Astrocyte (in vitro differentiated cells and primary cell): ENCODE results near the gene ASMTL. TPM values are rescaled to one million over a fixed set of nuclear protein-coding genes. Genes with fewer than 3 reads are reported as not detected.

Source experiments
- DNase-seq: peaks from one replicate; pipeline ENCODE4 v3.0.0-alpha.2; 2010; ENCODE audit warnings: low read depth
- FAIRE-seq: peaks from 2 replicates; lab custom pipeline; 2011; peaks lifted over from hg19 to GRCh38; lab: Jason Lieb, UNC
- H2AFZ ChIP-seq: 2 replicates; pipeline ENCODE4 v1.6.0; 2012; ENCODE audit warnings: low read depth, low read length, inconsistent platforms
- H3K27ac ChIP-seq: 2 replicates; pipeline ENCODE4 v1.5.1; 2011; ENCODE audit warnings: low read depth, low read length, inconsistent platforms
- H3K27me3 ChIP-seq: 2 replicates; pipeline ENCODE4 v1.6.0; 2011; ENCODE audit warnings: low read length, inconsistent platforms; ENCODE audit not compliant: insufficient read depth
- H3K36me3 ChIP-seq: 2 replicates; pipeline ENCODE4 v1.5.1; 2011; ENCODE audit warnings: low read length, inconsistent platforms; ENCODE audit not compliant: insufficient read depth
- H3K4me1 ChIP-seq: 2 replicates; pipeline ENCODE4 v1.5.1; 2011; ENCODE audit warnings: low read length, inconsistent platforms; ENCODE audit not compliant: insufficient read depth
- H3K4me2 ChIP-seq: 2 replicates; pipeline ENCODE4 v1.6.0; 2012; ENCODE audit warnings: low read length, inconsistent platforms
- H3K4me3 ChIP-seq: 2 replicates; pipeline ENCODE4 v1.5.1; 2011; ENCODE audit warnings: low read depth, mild to moderate bottlenecking, low read length, inconsistent platforms; ENCODE audit not compliant: insufficient read depth
- H3K79me2 ChIP-seq: 2 replicates; pipeline ENCODE4 v1.6.0; 2012; ENCODE audit warnings: mild to moderate bottlenecking, low read length, inconsistent platforms; ENCODE audit not compliant: insufficient read depth
- H3K9ac ChIP-seq: 2 replicates; pipeline ENCODE4 v1.6.0; 2012; ENCODE audit warnings: mild to moderate bottlenecking, low read length, inconsistent platforms
- H3K9me3 ChIP-seq: 2 replicates; pipeline ENCODE4 v1.5.1; 2012; ENCODE audit warnings: low read depth, mild to moderate bottlenecking, low read length, inconsistent platforms; ENCODE audit not compliant: insufficient read depth
- H4K20me1 ChIP-seq: 2 replicates; pipeline ENCODE4 v1.6.0; 2012; ENCODE audit warnings: low read length, inconsistent platforms; ENCODE audit not compliant: insufficient read depth
- H3K27ac Mint-ChIP-seq: one replicate; pipeline ENCODE4 v1.8.0; 2021; ENCODE audit warnings: mild to moderate bottlenecking, mixed read lengths; ENCODE audit not compliant: unreplicated experiment
- H3K27me3 Mint-ChIP-seq: one replicate; pipeline ENCODE4 v1.8.0; 2021; ENCODE audit warnings: low read depth, mixed read lengths; ENCODE audit not compliant: unreplicated experiment
- H3K36me3 Mint-ChIP-seq: one replicate; pipeline ENCODE4 v1.8.0; 2021; ENCODE audit warnings: low read depth, mixed read lengths; ENCODE audit not compliant: unreplicated experiment
- H3K4me1 Mint-ChIP-seq: one replicate; pipeline ENCODE4 v1.8.0; 2021; ENCODE audit warnings: low read depth, mixed read lengths; ENCODE audit not compliant: unreplicated experiment
- H3K4me3 Mint-ChIP-seq: one replicate; pipeline ENCODE4 v1.8.0; 2021; ENCODE audit warnings: mild to moderate bottlenecking, moderate library complexity, mixed read lengths; ENCODE audit not compliant: unreplicated experiment
- H3K9me3 Mint-ChIP-seq: one replicate; pipeline ENCODE4 v1.8.0; 2021; ENCODE audit warnings: mild to moderate bottlenecking, mixed read lengths; ENCODE audit not compliant: unreplicated experiment
- CTCF ChIP-seq: IDR thresholded peaks from 2 replicates; pipeline ENCODE4 v1.5.1; 2011; ENCODE audit warnings: low read depth, mild to moderate bottlenecking, inconsistent platforms, low read length, moderate library complexity; ENCODE audit not compliant: insufficient read depth
- EZH2 ChIP-seq: IDR thresholded peaks from 2 replicates; pipeline ENCODE4 v1.6.1; 2012; ENCODE audit warnings: mild to moderate bottlenecking, low read length, inconsistent platforms; ENCODE audit not compliant: insufficient read depth
- total RNA-seq: library from RNA; stranded (reverse); gene quantifications from 2 replicates; pipeline ENCODE4 v1.2.1, GENCODE V29; 2021

ASMTL gene
- total RNA-seq, 1 donor from 2014 or later: 22.1 TPM

DNA sequence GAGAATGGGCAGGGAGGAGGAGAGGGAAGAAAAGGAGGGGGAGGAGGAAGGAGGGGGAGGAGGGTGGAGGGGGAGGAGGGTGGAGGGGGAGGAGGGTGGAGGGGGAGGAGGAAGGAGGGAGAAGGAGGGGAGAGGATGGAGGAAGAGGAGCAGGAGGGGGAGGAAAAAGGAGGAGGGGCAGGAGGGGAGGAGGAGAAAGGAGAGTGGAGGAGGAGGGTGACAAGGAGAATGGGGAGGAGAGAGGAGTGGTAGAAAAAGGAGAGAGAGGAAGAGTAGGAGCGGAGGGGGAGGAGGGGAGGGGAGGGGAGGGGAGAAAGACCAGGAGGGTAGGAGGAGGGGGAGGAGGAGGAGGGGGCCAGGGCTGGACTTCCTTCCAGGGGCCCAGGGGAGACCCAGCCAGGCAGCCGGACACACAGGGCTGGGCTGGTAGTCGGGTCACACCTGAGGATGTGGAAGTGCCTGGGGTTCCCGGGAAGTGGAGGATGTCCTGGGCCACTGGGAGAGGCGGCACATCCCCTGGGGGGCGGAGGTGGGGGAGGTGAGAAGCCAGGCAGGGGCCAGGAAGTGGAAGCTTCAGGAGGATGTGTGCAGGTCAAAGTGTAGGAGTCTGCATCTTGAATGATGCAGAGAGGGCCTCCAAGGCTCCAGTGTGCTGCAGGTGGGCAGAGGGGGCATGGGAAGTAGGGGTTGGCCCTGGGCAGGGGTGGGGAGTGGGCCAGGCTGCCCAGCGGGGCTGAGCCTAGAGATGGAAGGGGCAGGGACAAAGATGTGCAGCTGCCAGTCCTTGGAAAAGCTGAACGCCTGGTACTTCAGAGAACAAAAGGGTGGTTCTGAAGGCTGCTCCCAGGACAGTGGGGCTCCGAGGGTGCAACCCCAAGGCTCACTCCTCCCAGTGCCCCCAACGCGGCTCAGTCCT lies 97.3 kb downstream of the ASMTL start:
- Mint-ChIP-seq H3K27me3 (no peaks in the 10 kb centered on the region), H3K9me3 (peaks cover 13% of the 10 kb centered on the region), H3K27ac (no peak overlapping the region), H3K36me3 (peaks cover 21% of the 10 kb centered on the region), H3K4me3 (no peak overlapping the region), H3K4me1 (no peaks in the 10 kb centered on the region)
- no peak for DNase-seq
- Histone ChIP-seq H3K4me2 (no peak overlapping the region), H4K20me1 (no peaks in the 10 kb centered on the region), H3K36me3 (no peaks in the 10 kb centered on the region), H3K4me1 (no peaks in the 10 kb centered on the region), H3K9me3 (peaks cover 3% of the 10 kb centered on the region), H3K9ac (no peak overlapping the region), H3K79me2 (no peaks in the 10 kb centered on the region), H3K27me3 (no peaks in the 10 kb centered on the region), H3K4me3 (no peak overlapping the region), H3K27ac (no peak overlapping the region), H2AFZ (no peak overlapping the region)
- no peak for FAIRE-seq
- TF ChIP-seq CTCF (no peak), EZH2 (no peak)

DNA sequence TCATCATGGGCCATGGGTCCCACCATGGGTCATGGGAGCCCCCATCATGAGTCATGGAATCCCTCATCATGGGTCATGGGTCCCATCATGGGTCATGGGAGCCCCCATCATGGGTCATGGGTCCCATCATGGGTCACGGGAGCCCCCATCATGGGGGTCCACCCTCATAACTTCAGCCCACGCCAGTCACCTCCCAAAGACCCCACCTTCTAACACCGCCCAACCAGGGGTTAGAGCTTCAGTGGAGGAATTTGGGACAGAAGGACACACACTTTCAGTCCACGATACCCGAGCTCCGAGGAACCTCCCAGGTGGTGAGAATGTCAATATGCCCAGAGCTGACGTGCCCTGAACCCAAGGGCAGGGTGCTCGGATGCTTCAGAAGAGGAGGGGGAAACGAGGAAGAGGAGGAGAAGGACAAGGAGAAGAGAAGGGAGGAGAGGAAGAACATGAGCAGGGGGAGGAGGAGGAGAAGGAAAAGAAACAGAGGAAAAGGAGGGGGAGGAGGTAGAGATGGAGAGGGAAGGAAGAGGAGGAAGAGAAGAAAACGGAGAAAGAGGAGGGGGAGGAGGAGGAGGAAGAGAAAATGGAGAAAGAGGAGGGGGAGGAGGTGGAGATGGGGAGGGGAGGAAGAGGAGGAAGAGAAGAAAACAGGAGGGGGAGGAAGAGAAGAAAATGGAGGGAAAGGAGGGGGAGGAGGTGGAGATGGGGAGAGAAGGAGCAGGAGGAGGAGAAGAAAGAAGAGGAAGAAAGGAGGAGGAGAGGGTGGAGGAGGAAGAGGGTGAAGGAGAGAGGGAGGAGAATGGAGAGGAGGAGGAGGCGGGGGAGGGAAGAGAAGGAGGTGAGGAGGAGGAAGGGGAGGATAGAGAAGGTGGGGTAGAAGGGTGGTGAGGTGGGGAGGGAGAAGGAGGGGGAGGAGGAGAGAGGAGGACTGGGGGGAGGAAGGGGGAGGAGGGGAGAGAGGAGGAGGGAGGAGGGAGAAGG lies 98.4 kb downstream of the ASMTL start:
- no peaks in the 10 kb centered on the region for H4K20me1 ChIP-seq
- no peaks in the 10 kb centered on the region for H3K79me2 ChIP-seq
- H3K4me1 ChIP-seq: no peaks in the 10 kb centered on the region
- H3K27me3 ChIP-seq: no peaks in the 10 kb centered on the region
- no peak for FAIRE-seq
- no peak for DNase-seq
- no peak overlapping the region for H3K4me3 ChIP-seq
- peaks cover 3% of the 10 kb centered on the region for H3K9me3 ChIP-seq
- H3K36me3 Mint-ChIP-seq: peaks cover 15% of the 10 kb centered on the region
- H2AFZ ChIP-seq: no peak overlapping the region
- H3K27ac ChIP-seq: no peak overlapping the region
- H3K9ac ChIP-seq: no peak overlapping the region
- no peak for TF ChIP-seq CTCF
- TF ChIP-seq EZH2: no peak
- no peak overlapping the region for H3K4me2 ChIP-seq
- H3K4me3 Mint-ChIP-seq: no peak overlapping the region
- H3K9me3 Mint-ChIP-seq: peaks cover 8% of the 10 kb centered on the region
- H3K4me1 Mint-ChIP-seq: no peaks in the 10 kb centered on the region
- no peaks in the 10 kb centered on the region for H3K27me3 Mint-ChIP-seq
- no peaks in the 10 kb centered on the region for H3K36me3 ChIP-seq
- H3K27ac Mint-ChIP-seq: no peak overlapping the region

Other genes starting within 250 kb of the ASMTL start
- gene CRLF2, start 240.3 kb downstream of the ASMTL start, total RNA-seq: not detected in 2 replicates
- 0.29 and 0.52 TPM in 2 replicates for gene CSF2RA, start 184.1 kb downstream of the ASMTL start, total RNA-seq
- not detected in 2 replicates for gene IL3RA, start 116.1 kb downstream of the ASMTL start, total RNA-seq
- gene SLC25A6, start 60.8 kb downstream of the ASMTL start, total RNA-seq: 290 and 345 TPM in 2 replicates
- gene P2RY8, start 84.3 kb upstream of the ASMTL start, total RNA-seq: not detected in 2 replicates
- 15.9 and 17.3 TPM in 2 replicates for gene AKAP17A, start 138.7 kb upstream of the ASMTL start, total RNA-seq
- not detected in 2 replicates for gene ASMT, start 162.2 kb upstream of the ASMTL start, total RNA-seq